Loucy (cell line): ENCODE measurements around the gene LY6G6C.

Experiments used
- CTCF ChIP-seq: fragments of 200-600 bp; sonication (generic); conservative IDR thresholded peaks from 2 replicates; pipeline ENCODE4 v1.5.1; 2014; ENCODE audit warnings: mild to moderate bottlenecking, antibody characterized with exemption, low read length
- EZH2phosphoT487 ChIP-seq: fragments of 200-600 bp; IDR thresholded peaks from 2 replicates; pipeline ENCODE4 v1.6.1; 2018; ENCODE audit warnings: antibody characterized with exemption, mild to moderate bottlenecking, moderate library complexity, borderline replicate concordance

DNA sequence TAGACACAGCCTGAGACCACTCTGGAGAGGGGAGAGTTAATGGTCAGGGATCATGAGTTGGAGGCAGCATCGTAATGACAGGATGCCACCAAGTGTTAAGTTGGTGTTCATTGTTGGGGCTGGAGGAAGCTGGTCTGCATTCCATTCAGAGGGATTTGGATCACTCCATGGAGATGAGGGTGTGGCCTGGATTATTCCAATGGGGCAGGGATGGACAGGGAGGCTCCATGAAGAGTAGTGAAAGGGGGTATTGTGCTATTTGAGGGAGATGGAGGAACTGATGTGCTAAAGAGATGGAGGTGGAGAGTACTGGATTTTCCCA, 42.0 kb upstream of the LY6G6C start:
- TF ChIP-seq EZH2phosphoT487 (no peak), CTCF (no peak)
